Measurements from ENCODE around the gene LIMA1. TPM values are rescaled to one million over a fixed set of nuclear protein-coding genes. Genes with fewer than 3 reads are reported as not detected.

The LIMA1 gene
- total and polyA plus RNA-seq, 4 experiments from 2014 or later, result 4.9 to 14.9 (median 12.0) TPM

DNA sequence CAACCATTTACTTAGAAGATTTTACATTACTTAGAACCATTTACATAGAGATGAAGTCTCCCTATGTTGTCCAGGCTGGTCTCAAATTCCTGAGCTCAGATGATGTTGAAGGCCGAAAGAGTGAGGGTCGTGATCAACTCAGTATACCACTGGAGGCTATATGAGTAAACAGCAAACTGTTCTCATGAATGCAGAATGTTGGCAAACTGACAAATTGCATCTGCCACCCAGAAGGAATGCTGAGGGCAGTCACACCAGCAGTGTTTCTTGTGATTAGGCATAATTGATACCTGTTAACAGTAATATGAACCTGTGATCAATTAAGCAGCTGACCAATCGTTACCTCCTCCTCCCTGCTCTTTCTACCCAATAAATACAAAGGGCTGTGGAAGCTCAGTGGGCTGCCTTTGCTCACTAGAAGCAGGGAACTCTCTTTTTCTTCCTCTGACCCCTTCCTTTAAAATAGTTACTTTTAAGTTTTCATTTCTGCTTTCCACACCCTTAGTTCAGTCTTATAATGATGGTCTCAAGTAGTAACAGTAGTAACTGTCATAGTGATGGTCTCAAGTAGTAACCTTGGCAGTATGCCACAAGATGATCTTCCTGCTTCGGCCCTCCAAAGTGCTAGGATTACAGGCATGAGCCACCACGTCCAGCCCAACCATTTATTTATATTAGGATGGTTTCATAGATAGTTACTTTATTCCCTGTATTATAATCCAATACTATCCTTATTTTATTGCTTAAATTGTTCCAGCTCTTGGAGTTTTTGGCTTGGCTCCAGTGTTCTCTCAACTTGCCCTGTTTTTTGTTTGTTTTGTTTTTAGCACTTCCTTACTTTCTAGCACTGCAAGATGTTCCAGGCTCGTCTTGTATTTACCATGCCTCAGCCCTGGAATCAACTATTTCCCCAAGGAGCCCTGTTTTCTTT is 25.8 kb downstream of the LIMA1 start:
- ChIA-PET CTCF (ENCODE audit: partially characterized antibody) (no interaction called here), POLR2A (ENCODE audit: partially characterized antibody) (no interaction called here)
- peak overlapping the region in 2 of 7 donors; percentile 2 to 18 for H3K27ac Mint-ChIP-seq

DNA sequence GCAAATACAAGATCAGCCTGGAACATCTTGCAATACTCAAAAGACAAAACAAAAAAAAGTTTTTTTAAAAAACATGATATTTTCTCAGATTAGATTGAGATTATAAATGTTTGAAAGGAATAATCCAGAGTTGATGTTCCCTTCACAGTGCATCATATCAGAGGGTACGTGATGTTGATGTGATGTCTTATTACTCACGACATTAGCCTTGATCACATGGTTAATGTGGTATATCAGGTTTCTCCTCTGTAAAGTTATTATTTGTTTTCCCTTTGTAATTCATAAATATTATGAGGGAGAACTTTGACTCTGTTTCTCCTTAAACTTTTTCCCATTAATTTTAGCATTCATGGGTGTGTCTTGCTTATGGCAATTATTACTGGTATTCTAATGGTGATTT is 26.6 kb downstream of the LIMA1 start:
- intact Hi-C loops (cut with micrococcal nuclease), result no loop called here
- H3K4me1 Mint-ChIP-seq, result peaks cover 6 to 14% (median 7%) of the 10 kb centered on the region in 4 donors
- no peaks in the 10 kb centered on the region for H3K9me3 ChIP-seq (ENCODE audit: control insufficient read depth in 1 of 2, low read length in 2 of 2)
- H3K27ac ChIP-seq (ENCODE audit: low read depth, low read length), result no peak overlapping the region
- H3K4me1 ChIP-seq (ENCODE audit: insufficient read depth, low read length), result peaks cover 6% of the 10 kb centered on the region
- H3K9me3 Mint-ChIP-seq, result peaks cover 0 to 2% (median 0%) of the 10 kb centered on the region in 8 donors
- no peak for DNase-seq
- H3K4me3 Mint-ChIP-seq, result no peak overlapping the region
- no peak overlapping the region for H3K4me3 ChIP-seq (ENCODE audit: low read length in 2 of 2)
- ChIA-PET CTCF (ENCODE audit: partially characterized antibody) (no interaction called here), POLR2A (ENCODE audit: partially characterized antibody) (no interaction called here)
- no peaks in the 10 kb centered on the region for H3K36me3 ChIP-seq (ENCODE audit: insufficient read depth, low read length)
- no peaks in the 10 kb centered on the region for H3K27me3 Mint-ChIP-seq
- no peaks in the 10 kb centered on the region for H3K27me3 ChIP-seq (ENCODE audit: insufficient read depth, low read length)
- H3K36me3 Mint-ChIP-seq, result no peaks in the 10 kb centered on the region
- H3K27ac Mint-ChIP-seq, result no peak overlapping the region

More for the DNA sequence above, 25.8 kb downstream of the LIMA1 start:
- H3K9me3 Mint-ChIP-seq, result no peaks in the 10 kb centered on the region
- Histone ChIP-seq H3K27me3 (ENCODE audit: insufficient read depth, low read length) (no peaks in the 10 kb centered on the region), H3K4me1 (ENCODE audit: insufficient read depth, low read length) (peaks cover 6% of the 10 kb centered on the region), H3K27ac (ENCODE audit: low read depth, low read length) (no peak overlapping the region), H3K36me3 (ENCODE audit: insufficient read depth, low read length) (no peaks in the 10 kb centered on the region), H3K4me3 (ENCODE audit: low read length in 2 of 2) (no peak overlapping the region), H3K9me3 (ENCODE audit: control insufficient read depth in 1 of 2, low read length in 2 of 2) (no peaks in the 10 kb centered on the region)
- peaks cover 4 to 14% (median 5%) of the 10 kb centered on the region in 4 donors for H3K4me1 Mint-ChIP-seq
- intact Hi-C loops (cut with micrococcal nuclease), result no loop called here
- no peak for DNase-seq
- no peaks in the 10 kb centered on the region for H3K27me3 Mint-ChIP-seq
- H3K36me3 Mint-ChIP-seq, result no peaks in the 10 kb centered on the region
- no peak overlapping the region for H3K4me3 Mint-ChIP-seq

DNA sequence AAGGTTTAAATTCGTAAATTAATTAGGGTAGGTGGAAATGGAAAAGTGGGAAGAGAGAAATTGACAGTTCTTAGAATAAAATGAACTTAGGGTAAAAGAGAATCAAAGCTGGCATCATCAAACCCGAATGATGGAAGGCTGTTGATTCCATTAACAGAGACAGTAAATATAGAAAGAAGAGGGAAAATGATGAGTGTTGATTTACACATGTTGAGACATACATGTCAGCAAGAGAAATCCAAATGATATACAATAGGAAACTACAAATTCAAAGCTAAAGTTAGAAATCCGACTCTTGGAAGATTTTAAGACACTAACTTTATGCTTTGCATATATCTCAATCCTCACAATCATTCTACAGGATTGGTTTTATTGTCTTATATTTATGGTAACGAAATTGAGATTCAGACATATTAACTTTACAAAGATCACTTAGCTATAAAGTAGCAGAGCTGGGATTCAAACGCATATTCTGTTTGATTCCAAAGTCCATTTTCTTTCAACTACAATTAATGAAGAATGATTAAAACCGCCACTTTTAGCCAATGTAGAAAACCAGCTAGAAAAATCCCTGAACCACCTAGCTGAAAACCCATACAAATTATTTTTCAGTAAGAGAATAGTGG is 30.2 kb downstream of the LIMA1 start:
- ChIA-PET POLR2A (ENCODE audit: partially characterized antibody) (no interaction called here), CTCF (ENCODE audit: partially characterized antibody) (no interaction called here)
- Histone ChIP-seq H3K27me3 (ENCODE audit: insufficient read depth, low read length) (no peaks in the 10 kb centered on the region), H3K36me3 (ENCODE audit: insufficient read depth, low read length) (no peaks in the 10 kb centered on the region), H3K9me3 (ENCODE audit: control insufficient read depth in 1 of 2, low read length in 2 of 2) (no peaks in the 10 kb centered on the region), H3K4me1 (ENCODE audit: insufficient read depth, low read length) (peaks cover 6% of the 10 kb centered on the region), H3K4me3 (ENCODE audit: low read length in 2 of 2) (no peak overlapping the region), H3K27ac (ENCODE audit: low read depth, low read length) (no peak overlapping the region)
- Mint-ChIP-seq H3K27me3 (no peaks in the 10 kb centered on the region), H3K4me3 (no peak overlapping the region), H3K27ac (peak overlapping the region in 1 of 7 donors; percentile 53), H3K4me1 (peaks cover 6 to 14% (median 8%) of the 10 kb centered on the region in 4 donors), H3K9me3 (peaks cover 0 to 2% (median 0%) of the 10 kb centered on the region in 8 donors), H3K36me3 (peaks cover 3 to 5% of the 10 kb centered on the region in 2 donors)
- intact Hi-C loops (cut with micrococcal nuclease), result no loop called here
- DNase-seq, result no peak

DNA sequence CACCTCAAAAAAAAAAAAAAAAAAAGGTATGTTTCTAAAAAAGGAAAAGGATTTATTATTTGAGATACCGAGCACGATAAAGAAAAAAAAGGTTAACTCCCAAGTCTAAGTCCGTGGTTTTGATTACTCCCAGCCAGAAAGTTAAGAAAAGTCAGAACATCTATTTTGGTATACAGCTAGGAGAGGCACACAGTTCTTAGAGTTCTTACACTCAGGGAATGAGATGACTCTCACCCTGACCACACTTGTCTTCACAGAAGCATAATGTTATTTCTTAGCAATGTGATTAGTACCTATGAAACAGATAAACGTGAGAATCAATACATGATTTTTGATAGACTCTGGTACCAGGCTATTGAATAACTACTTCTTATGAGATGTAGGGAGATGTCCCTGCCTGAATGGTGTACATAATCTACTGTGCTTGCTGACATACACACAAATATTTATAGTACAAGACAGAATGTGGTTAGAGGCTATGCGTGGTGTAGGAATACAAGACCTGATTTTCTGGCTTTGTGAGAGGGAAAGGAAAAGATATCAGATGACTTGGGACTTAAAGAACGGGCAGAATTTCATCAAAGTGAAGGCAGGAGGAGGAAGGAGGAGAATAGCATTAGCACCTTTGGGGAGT is 31.6 kb downstream of the LIMA1 start:
- no peak overlapping the region for H3K4me3 ChIP-seq (ENCODE audit: low read length in 2 of 2)
- H3K4me1 ChIP-seq (ENCODE audit: insufficient read depth, low read length), result peaks cover 6% of the 10 kb centered on the region
- peaks cover 4 to 12% (median 9%) of the 10 kb centered on the region in 4 donors for H3K4me1 Mint-ChIP-seq
- H3K36me3 Mint-ChIP-seq, result peaks cover 6% of the 10 kb centered on the region in 2 donors
- H3K27ac ChIP-seq (ENCODE audit: low read depth, low read length), result no peak overlapping the region
- no peaks in the 10 kb centered on the region for H3K27me3 ChIP-seq (ENCODE audit: insufficient read depth, low read length)
- ChIA-PET CTCF (ENCODE audit: partially characterized antibody) (interaction anchor here (0.7 kb wide), 1 partner anchor 75 kb away, joined by 3 read pairs; no protein-coding TSS in a partner anchor), POLR2A (ENCODE audit: partially characterized antibody) (no interaction called here)
- intact Hi-C loops (cut with micrococcal nuclease), result no loop called here
- H3K27me3 Mint-ChIP-seq, result no peaks in the 10 kb centered on the region
- H3K4me3 Mint-ChIP-seq, result no peak overlapping the region
- H3K9me3 ChIP-seq (ENCODE audit: control insufficient read depth in 1 of 2, low read length in 2 of 2), result no peaks in the 10 kb centered on the region
- DNase-seq, result no peak
- H3K9me3 Mint-ChIP-seq, result peaks cover 0 to 2% (median 0%) of the 10 kb centered on the region in 8 donors
- H3K36me3 ChIP-seq (ENCODE audit: insufficient read depth, low read length), result no peaks in the 10 kb centered on the region
- peak overlapping the region in 1 of 7 donors; percentile 53 for H3K27ac Mint-ChIP-seq

DNA sequence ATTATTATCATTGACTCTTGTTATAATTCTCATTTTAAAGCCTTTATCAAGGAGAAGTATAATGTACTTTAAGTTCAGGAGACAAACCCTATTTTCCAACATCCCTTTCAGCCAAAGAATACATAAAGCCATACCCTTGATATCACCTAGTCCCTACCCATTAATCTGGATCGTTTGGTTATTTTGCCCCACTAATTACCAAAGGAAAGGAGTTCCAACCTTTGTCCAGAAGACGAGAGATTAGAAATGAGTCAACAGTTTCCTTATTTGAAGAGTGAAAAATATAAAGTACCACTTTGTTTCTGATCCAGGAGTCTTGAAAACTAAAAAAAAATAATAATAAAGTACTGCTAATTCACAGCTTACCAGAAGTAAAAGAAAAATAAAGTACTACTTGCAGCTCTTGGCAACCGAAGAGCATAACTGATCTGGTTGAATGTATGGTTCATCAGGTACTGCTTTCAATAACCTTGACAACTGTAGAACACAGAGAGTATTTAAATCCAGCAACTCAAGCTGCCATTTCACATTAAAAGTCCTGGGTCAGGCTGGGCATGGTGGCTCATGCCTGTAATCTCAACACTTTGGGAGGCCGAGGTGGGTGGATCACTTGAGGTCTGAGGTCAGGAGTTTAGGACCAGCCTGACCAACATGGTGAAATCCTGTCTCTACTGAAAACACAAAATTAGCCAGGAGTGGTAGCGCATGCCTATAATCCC is 33.7 kb downstream of the LIMA1 start:
- Histone ChIP-seq H3K9me3 (ENCODE audit: control insufficient read depth in 1 of 2, low read length in 2 of 2) (no peaks in the 10 kb centered on the region), H3K27me3 (ENCODE audit: insufficient read depth, low read length) (no peaks in the 10 kb centered on the region), H3K36me3 (ENCODE audit: insufficient read depth, low read length) (no peaks in the 10 kb centered on the region), H3K4me1 (ENCODE audit: insufficient read depth, low read length) (peaks cover 6% of the 10 kb centered on the region), H3K4me3 (ENCODE audit: low read length in 2 of 2) (no peak overlapping the region), H3K27ac (ENCODE audit: low read depth, low read length) (no peak overlapping the region)
- ChIA-PET POLR2A (ENCODE audit: partially characterized antibody) (no interaction called here), CTCF (ENCODE audit: partially characterized antibody) (no interaction called here)
- no peak overlapping the region for H3K4me3 Mint-ChIP-seq
- no peak for DNase-seq
- no peak overlapping the region for H3K27ac Mint-ChIP-seq
- H3K4me1 Mint-ChIP-seq, result peaks cover 4 to 15% (median 8%) of the 10 kb centered on the region in 4 donors
- peaks cover 0 to 2% (median 0%) of the 10 kb centered on the region in 8 donors for H3K9me3 Mint-ChIP-seq
- peaks cover 8 to 20% of the 10 kb centered on the region in 2 donors for H3K36me3 Mint-ChIP-seq
- intact Hi-C loops (cut with micrococcal nuclease), result no loop called here
- peaks cover 0 to 2% of the 10 kb centered on the region in 2 donors for H3K27me3 Mint-ChIP-seq

DNA sequence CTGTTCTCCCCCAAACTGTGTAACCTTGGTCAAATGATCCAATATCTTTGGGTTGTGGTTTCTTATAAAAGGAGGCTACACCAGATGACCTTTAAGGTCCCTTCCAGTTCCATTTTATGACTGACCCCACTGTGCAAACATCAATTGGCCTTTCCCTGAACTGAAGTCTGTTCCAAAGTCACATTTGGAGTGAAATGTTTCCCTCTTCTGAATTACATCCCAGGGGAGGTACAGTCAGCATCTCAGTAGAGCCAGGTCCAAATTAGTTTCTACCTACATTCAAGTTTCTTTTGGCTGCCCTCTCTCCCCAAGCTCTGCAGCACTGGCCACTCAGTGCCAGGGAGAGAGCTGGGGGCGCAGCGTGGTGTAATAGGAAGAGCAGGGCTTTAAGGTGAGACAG is 34.4 kb downstream of the LIMA1 start:
- POLR2A ChIA-PET (ENCODE audit: partially characterized antibody), result no interaction called here
- Histone ChIP-seq H3K4me1 (ENCODE audit: insufficient read depth, low read length) (peaks cover 6% of the 10 kb centered on the region), H3K27me3 (ENCODE audit: insufficient read depth, low read length) (no peaks in the 10 kb centered on the region), H3K9me3 (ENCODE audit: control insufficient read depth in 1 of 2, low read length in 2 of 2) (no peaks in the 10 kb centered on the region), H3K4me3 (ENCODE audit: low read length in 2 of 2) (no peak overlapping the region), H3K27ac (ENCODE audit: low read depth, low read length) (no peak overlapping the region), H3K36me3 (ENCODE audit: insufficient read depth, low read length) (no peaks in the 10 kb centered on the region)
- CTCF ChIA-PET (ENCODE audit: partially characterized antibody), result no interaction called here
- peaks cover 2 to 10% (median 5%) of the 10 kb centered on the region in 4 donors for H3K4me1 Mint-ChIP-seq
- intact Hi-C loops (cut with micrococcal nuclease), result no loop called here
- no peak overlapping the region for H3K4me3 Mint-ChIP-seq
- no peak overlapping the region for H3K27ac Mint-ChIP-seq
- no peak for DNase-seq
- H3K36me3 Mint-ChIP-seq, result peaks cover 10 to 22% of the 10 kb centered on the region in 2 donors
- H3K27me3 Mint-ChIP-seq, result peaks cover 0 to 2% of the 10 kb centered on the region in 2 donors
- H3K9me3 Mint-ChIP-seq, result peaks cover 0 to 2% (median 0%) of the 10 kb centered on the region in 8 donors
